SK-N-SH treated with all-trans-retinoic acid at 6 μM for 48 hours (cell line): ENCODE results near the gene ZBTB46.
A peak's percentile ranks its signal among the peaks of the same experiment; 100 is the strongest.
"Not testable (repeated sequence)": the region's sequence is repeated elsewhere in the genome, so short reads cannot be mapped to it uniquely, and the experiment has no call there.

Source experiments
- ATAC-seq: fragments of 200-7000 bp; cut with Tn5 transposase; 3 replicates; pipeline ENCODE4 v1.9.1; 2020; ENCODE audit warnings: mild to moderate bottlenecking, moderate library complexity
- ARNTL ChIP-seq: fragments of 450-650 bp; formaldehyde crosslinking; IDR thresholded peaks from 2 replicates; pipeline ENCODE4 v1.5.0; 2020; ENCODE audit warnings: low read depth, mild to moderate bottlenecking, moderate library complexity, borderline replicate concordance
- BACH2 ChIP-seq: fragments of 250-450 bp; sonication (Bioruptor Pico); IDR thresholded peaks from 2 replicates; pipeline ENCODE4 v1.9.0; 2021; ENCODE audit warnings: mild to moderate bottlenecking, borderline replicate concordance
- CREB5 ChIP-seq: fragments of 250-450 bp; sonication (Bioruptor Pico); IDR thresholded peaks from 2 replicates; pipeline ENCODE4 v1.5.1; 2020; ENCODE audit warnings: low read depth, mild to moderate bottlenecking, moderate library complexity
- ESRRG ChIP-seq: fragments of 250-450 bp; sonication (Bioruptor Pico); IDR thresholded peaks from 2 replicates; pipeline ENCODE4 v1.6.1; 2021; ENCODE audit warnings: mild to moderate bottlenecking
- ISL1 ChIP-seq: fragments of 250-450 bp; sonication (Bioruptor Pico); IDR thresholded peaks from 2 replicates; pipeline ENCODE4 v2.1.2; 2022; ENCODE audit warnings: mild to moderate bottlenecking, moderate library complexity
- OSR1 ChIP-seq: fragments of 250-450 bp; sonication (Bioruptor Pico); IDR thresholded peaks from 2 replicates; pipeline ENCODE4 v1.8.0; 2022; ENCODE audit warnings: moderate library complexity, mild to moderate bottlenecking, inconsistent platforms
- POU6F1 ChIP-seq: fragments of 250-450 bp; sonication (Bioruptor Pico); IDR thresholded peaks from 2 replicates; pipeline ENCODE4 v1.8.0; 2021; ENCODE audit warnings: low read depth, mild to moderate bottlenecking, moderate library complexity, borderline replicate concordance
- SNAI2 ChIP-seq: fragments of 250-450 bp; sonication (Bioruptor Pico); IDR thresholded peaks from 2 replicates; pipeline ENCODE4 v1.5.0; 2020; ENCODE audit warnings: mild to moderate bottlenecking, moderate library complexity
- TCF4 ChIP-seq: fragments of 250-450 bp; sonication (Bioruptor Pico); IDR thresholded peaks from 2 replicates; pipeline ENCODE4 v1.8.0; 2021; ENCODE audit warnings: mild to moderate bottlenecking, moderate library complexity, borderline replicate concordance
- TSHZ2 ChIP-seq: fragments of 250-450 bp; sonication (Bioruptor Pico); IDR thresholded peaks from 2 replicates; pipeline ENCODE4 v1.5.0; 2020; ENCODE audit warnings: mild to moderate bottlenecking, moderate library complexity
- ZNF8 ChIP-seq: fragments of 450-650 bp; formaldehyde crosslinking; IDR thresholded peaks from 2 replicates; pipeline ENCODE4 v1.5.0; 2020; ENCODE audit warnings: mild to moderate bottlenecking, moderate library complexity

Gene ZBTB46

GRCh38 chr20:63807654-63808053 lies 23.4 kb downstream of the ZBTB46 start:
- no peak for ATAC-seq
- no peak for TF ChIP-seq ESRRG (CRISPR knock-in tag)
- no peak for TF ChIP-seq SNAI2 (CRISPR knock-in tag)
- TF ChIP-seq ARNTL (CRISPR knock-in tag): no peak
- no peak for TF ChIP-seq BACH2
- TF ChIP-seq POU6F1 (CRISPR knock-in tag): no peak

- no peak for ATAC-seq
- TF ChIP-seq OSR1 (CRISPR knock-in tag) (no peak), CREB5 (no peak)
- TF ChIP-seq, all 23 proteins: peak for 0
Observed at GRCh38 chr20:63804308-63804636, 26.8 kb downstream of the ZBTB46 start.

GRCh38 chr20:63802469-63803240 lies 28.4 kb downstream of the ZBTB46 start:
- no peak for ATAC-seq
- no peak for TF ChIP-seq ISL1 (CRISPR knock-in tag)

- ATAC-seq: not testable (repeated sequence)
Observed at GRCh38 chr20:63801174-63801573, 29.9 kb downstream of the ZBTB46 start.

GRCh38 chr20:63800411-63800810 lies 30.7 kb downstream of the ZBTB46 start:
- not testable (repeated sequence) for ATAC-seq

GRCh38 chr20:63799127-63799526 lies 31.9 kb downstream of the ZBTB46 start:
- peak; percentile 50; the same call in 1 of the 3 replicates for ATAC-seq

GRCh38 chr20:63797175-63797574 lies 33.9 kb downstream of the ZBTB46 start:
- not testable (repeated sequence) for ATAC-seq

- TF ChIP-seq ESRRG (CRISPR knock-in tag) (no peak), SNAI2 (CRISPR knock-in tag) (no peak), TSHZ2 (CRISPR knock-in tag) (no peak), POU6F1 (CRISPR knock-in tag) (no peak), ZNF8 (CRISPR knock-in tag) (no peak), TCF4 (no peak)
- ATAC-seq: no peak
Observed at GRCh38 chr20:63795178-63795830, 35.8 kb downstream of the ZBTB46 start.
